OCI-M2 (cell line): Measurements from ENCODE around the gene C13orf46.

Experiments used
- DNase-seq: peaks from one replicate; lab custom pipeline; 2025; ENCODE audit not compliant: unreplicated experiment; lab: John Stamatoyannopoulos, UW

C13orf46 gene

DNA sequence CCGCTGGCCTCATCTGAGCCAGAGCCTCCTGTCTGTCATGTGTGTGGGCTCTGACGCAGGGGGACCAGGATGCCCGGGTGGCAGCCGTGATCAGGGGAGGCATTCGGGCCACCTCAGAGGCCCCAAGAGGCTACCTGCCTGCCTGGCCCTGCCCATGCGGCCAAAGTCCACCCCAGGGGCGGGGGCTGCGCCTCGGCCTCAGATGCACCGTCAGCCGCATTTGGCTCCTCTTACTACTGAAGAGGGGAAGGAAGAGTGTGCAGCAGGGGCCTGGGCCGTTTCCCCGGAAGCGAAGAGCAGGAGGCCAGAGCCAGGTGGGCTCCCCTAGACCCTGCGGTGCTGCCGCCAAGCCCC lies 34.0 kb downstream of the C13orf46 start:
- no peak for DNase-seq

- no peak for DNase-seq
Measured at GRCh38 chr13:113939129-113939943, 34.5 kb downstream of the C13orf46 start.

DNA sequence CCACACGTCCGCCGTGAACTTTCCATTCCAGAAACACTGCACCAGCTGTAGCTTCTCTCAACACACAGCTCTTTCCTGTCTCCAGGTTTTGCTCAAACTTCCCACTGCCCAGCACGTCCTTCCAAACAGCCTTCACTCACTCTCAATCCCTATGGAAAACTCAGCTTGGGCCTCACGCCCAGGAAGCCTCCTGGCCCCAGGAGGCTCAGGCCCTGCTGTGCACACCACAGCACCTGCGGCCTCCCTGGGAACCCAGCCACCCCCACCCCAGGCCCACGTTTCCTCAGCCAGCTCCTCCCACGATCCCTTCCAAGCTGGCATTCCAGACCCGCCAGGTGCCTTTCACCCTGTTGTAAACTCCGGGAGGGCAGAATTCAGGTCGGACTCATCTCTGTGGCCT lies 35.2 kb downstream of the C13orf46 start:
- no peak for DNase-seq

- no peak for DNase-seq
Measured at GRCh38 chr13:113938246-113938645, 35.6 kb downstream of the C13orf46 start.

GRCh38 chr13:113937527-113938180 lies 36.2 kb downstream of the C13orf46 start:
- no peak for DNase-seq

DNA sequence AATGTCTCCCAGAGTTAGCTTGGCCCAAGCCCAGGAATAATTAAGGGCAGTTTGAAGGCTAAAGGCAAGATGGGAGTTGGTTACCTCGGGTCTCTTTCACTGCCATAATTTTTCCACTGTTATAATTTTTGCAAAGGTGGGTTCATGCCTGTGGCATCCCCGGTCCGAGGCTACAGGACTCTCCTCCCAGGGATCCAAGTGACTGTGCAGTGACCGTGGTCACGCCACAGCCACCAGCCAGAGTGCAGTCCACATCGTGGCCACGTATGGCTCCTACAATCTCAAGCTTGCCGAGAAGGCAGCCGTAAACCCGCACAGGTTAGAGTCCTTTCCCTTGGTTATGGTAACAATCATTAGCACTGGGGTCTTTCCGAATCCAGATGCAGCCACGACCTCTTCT lies 36.8 kb downstream of the C13orf46 start:
- no peak for DNase-seq

DNA sequence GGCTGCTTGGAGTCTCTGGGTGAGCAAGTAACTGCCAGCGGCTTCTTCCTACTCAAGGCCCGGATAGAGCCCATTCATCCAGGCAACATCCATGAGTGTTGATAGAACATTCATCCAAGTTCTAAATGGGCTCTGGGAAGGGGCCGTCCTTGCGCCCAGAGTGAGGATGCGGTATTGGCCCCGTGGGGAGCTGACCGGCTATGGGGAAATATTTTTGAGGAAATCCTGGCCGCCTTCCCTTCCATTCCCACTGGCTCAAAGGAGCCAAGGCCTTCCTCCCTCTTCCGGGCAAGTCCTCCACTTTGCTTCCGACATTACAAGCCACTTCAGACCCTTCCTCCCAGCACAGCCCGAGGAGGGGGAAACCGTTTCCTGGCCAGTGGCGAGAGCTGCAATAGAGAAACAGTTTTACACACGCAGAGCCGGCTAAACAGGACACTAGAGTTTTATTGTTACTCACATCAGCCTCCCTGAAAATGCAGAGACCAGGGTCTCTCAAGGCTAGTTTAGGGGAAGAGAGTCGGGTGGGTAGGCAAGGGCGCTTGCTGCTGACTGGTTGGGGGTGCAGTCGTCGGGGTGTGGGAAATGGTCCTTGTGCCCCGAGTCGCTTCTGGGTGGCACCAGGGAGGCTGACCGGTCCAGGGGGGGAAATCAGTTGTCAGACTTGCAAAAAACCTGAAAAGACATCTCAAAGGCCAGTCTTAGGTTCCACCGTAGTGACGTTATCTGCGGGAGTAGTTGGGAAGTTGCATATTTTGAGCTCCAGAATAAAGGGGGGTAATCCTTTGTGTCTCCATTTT lies 37.5 kb downstream of the C13orf46 start:
- DNase-seq, result no peak

DNA sequence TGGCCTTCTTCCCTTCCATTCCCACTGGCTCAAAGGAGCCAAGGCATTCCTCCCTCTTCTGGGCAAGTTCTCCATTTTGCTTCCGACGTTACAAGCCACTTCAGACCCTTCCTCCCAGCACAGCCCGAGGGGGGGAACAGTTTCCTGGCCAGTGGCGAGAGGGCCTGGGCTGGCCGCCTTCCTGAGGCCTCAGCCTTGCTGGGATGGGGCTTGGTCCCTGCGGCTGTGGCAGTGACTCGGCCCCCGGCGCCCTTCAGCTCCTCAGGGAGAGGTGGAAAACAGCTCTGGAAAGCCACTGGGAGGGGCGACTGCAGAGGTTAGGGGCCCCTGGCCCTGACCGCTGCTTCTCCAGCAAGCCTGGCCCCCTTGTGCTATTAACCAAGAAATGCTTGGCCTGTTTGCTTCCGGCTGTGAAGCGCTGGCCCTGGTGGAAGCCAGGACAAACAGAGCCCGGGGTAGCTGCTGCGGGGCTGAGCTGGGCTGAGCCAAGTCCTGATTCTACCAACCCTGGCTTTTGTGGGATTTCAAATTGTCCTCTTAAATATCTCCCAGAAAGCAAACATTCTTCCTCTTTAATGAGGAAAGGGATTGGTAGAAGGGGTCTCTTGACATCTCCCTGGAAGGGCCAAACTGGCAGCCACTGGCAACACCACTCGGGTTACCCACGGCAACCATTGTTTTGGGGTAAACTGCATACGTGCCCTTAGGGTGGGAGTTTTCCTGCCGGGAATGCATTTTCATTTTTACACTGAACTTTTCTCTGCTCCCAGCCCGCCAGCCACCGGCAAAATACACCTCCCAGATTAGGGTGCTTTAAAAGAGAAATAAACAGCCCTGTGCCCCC lies 38.7 kb downstream of the C13orf46 start:
- DNase-seq, result no peak

- no peak for DNase-seq
Measured at GRCh38 chr13:113934576-113934975, 39.3 kb downstream of the C13orf46 start.

- no peak for DNase-seq
Measured at GRCh38 chr13:113933901-113934300, 40.0 kb downstream of the C13orf46 start.

DNA sequence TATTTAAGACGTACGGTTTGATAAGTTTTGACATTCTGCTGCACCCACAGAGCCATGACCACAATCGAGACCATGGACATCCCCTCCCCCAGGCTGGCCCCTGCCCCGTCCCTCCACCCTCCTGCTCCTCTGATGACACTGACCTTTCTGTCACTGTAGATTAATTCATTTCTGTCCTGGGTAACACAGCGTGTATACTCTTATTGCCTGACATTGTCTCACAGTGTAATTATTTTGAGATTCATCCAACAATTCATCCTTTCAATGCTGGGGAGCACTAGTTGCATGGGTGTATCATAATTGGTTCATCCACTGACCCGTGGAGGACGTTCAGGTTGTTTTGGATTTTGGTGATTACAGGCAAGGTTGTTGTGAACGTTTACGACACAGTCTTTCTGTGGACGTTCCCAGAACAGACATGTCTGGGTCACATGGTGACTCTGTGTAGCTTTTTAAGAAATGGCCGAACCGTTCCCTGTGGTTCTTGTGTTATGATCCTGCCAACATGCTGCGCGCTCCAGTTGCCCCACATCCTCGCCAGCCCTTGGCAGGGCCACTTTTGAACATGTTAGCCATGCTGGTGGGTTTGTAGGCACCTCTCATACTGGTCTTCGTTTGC lies 41.9 kb downstream of the C13orf46 start:
- no peak for DNase-seq

GRCh38 chr13:113930671-113931637 lies 42.9 kb downstream of the C13orf46 start:
- no peak for DNase-seq

DNA sequence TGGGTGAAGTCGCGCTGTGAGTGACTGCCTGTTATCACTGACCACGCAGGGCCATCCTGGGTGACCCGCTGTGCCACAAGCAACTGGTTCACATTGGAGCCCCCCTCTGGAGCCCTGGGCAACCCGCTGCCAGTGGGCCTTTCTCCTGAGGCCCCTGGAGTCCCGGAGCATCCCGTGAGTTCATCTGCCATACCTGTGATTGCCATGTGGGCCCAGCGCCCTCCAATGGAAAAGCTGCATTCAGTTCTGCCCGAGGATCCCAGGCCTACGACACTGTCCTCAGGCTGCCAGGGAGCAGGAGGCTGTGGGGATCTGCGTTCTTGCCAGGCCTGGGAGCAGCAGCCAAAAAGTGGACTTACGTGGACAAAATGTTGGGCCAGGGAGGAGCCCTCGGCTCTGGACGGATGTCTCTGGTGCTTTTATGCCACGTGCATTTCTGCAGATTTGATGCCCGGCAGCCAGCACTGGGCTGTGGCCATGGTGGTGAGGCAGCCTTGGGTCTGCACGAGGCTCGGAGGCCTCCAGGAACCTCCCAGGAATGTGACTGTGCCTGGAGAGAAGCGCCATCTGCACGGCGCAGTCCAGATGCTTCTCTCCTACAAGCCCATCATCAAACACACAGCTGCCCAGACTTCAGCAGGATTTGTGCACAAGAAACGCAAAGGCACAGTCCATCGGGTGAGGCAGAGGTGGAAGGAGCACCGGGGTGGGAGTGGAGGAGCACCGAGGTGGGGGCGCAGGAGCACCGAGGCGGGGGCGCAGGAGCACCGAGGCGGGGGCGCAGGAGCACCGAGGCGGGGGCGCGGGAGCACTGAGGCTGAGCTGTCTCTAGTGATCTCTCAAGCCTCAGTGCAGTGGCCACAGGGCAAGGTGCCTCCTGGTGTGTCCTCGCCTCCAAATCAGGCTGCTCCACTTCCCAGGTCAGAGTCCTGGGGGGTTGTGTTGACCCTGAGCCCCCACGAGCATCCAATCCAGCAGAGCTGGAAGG lies 44.0 kb downstream of the C13orf46 start:
- DNase-seq, result no peak

DNA sequence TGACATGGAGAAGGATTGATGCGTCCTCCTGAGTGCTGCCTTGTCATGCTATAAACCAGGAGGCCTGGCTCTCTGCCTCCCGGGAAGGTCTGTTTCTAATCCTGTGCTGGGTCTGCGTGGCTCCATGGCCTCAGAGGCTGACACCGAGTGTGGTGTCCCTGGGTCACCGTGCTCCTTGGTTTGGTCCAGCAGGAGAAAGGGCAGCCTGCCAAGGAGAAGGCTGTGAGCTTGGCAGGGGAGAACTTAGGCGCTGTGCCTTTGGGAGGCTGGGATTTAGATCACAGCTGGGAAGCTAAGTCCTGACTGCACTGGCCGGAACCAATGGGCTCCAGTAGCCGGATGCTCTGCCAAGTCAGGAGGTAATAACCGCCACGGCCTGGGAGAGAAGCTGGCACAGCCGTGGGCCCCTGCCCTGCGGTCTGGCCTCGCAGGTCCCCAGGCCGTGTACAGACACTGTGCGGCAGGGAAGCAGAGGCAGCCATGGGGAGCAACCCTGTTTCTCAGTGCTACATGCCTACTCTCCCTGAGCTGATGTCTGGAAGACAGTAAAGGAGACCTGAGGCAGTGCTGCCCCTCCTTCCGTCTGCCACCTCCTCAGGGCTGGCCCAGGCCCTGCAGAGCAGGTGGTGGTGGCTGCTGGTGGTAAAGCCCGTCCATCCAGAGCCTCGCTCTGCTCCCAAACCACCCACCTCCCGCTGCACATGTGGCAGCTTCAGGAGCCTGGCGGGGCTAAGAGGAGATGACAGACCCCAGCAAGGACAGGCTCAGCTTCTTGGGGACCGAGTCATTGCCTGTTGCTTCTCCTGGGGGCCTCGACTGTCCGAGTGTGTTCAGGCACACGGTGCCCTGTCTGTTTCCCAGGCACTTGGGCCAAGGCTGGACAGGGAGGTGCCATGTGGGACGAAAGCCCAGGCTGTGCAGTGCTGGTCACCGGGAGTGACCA lies 44.9 kb downstream of the C13orf46 start:
- DNase-seq, result no peak

- no peak for DNase-seq
Measured at GRCh38 chr13:113927661-113928581, 46.0 kb downstream of the C13orf46 start.
